GM23248 (cell line): ENCODE data around the gene TTC39A.

ENCODE experiments used
- EZH2 ChIP-seq: fragments of 200-600 bp; sonication (generic); IDR thresholded peaks from 2 replicates; pipeline ENCODE4 v1.6.1; 2018; ENCODE audit warnings: antibody characterized with exemption, mild to moderate bottlenecking; ENCODE audit not compliant: insufficient read depth, poor library complexity, severe bottlenecking
- EZH2phosphoT487 ChIP-seq: fragments of 200-600 bp; sonication (generic); IDR thresholded peaks from 2 replicates; pipeline ENCODE4 v1.6.1; 2018; ENCODE audit warnings: antibody characterized with exemption, moderate library complexity, mild to moderate bottlenecking, low read depth; ENCODE audit not compliant: insufficient read depth

DNA sequence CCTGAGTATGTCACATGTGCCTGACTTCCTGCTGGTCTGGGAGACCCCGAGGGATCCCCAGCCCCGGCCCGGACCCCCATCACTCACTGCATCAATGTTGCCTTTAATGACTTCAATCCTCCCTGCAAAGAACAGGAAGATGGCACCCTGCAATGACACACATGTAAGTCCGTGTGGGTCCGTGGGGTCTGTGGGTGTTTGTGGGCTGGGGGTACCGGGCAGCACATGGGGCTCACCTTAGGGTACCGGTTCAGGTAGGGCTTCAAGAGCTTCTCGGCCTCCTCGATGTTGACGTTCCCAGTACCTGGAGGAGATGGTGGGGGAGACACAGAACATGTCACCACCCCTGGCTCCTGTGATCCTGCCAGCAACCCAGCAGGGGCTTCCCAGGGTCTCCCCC, 28.1 kb downstream of the TTC39A start:
- TF ChIP-seq EZH2phosphoT487 (no peak), EZH2 (no peak)
